ENCODE results near the gene TPSAB1.

The TPSAB1 gene

GRCh38 chr16:1257561-1258224 is 17.2 kb downstream of the TPSAB1 start:
- Mint-ChIP-seq H3K4me3 (no peak overlapping the region), H3K27me3 (peaks cover 13% of the 10 kb centered on the region), H3K4me1 (no peaks in the 10 kb centered on the region), H3K36me3 (no peaks in the 10 kb centered on the region), H3K27ac (no peak overlapping the region), H3K9me3 (no peaks in the 10 kb centered on the region)
- no peak for DNase-seq (ENCODE audit: low spot score in 2 of 2)
- peak; percentile 40 for ATAC-seq (ENCODE audit: low read depth)

GRCh38 chr16:1258225-1258600 is 17.7 kb downstream of the TPSAB1 start:
- Mint-ChIP-seq H3K27me3 (peaks cover 13% of the 10 kb centered on the region), H3K4me1 (no peaks in the 10 kb centered on the region), H3K9me3 (no peaks in the 10 kb centered on the region), H3K36me3 (no peaks in the 10 kb centered on the region), H3K27ac (no peak overlapping the region), H3K4me3 (no peak overlapping the region)
- ATAC-seq (ENCODE audit: low read depth), result no peak
- no peak for DNase-seq (ENCODE audit: low spot score in 2 of 2)

- Mint-ChIP-seq H3K4me3 (peak overlapping the region; percentile 55), H3K27ac (no peak overlapping the region), H3K4me1 (no peaks in the 10 kb centered on the region), H3K9me3 (no peaks in the 10 kb centered on the region), H3K36me3 (no peaks in the 10 kb centered on the region), H3K27me3 (peaks cover 13% of the 10 kb centered on the region)
- DNase-seq (ENCODE audit: low spot score in 2 of 2), result no peak
- peak; percentile 37 for ATAC-seq (ENCODE audit: low read depth)
These were observed 18.6 kb downstream of the TPSAB1 start for GRCh38 chr16:1258906-1259759.

GRCh38 chr16:1259760-1260068 is 19.2 kb downstream of the TPSAB1 start:
- H3K36me3 Mint-ChIP-seq, result no peaks in the 10 kb centered on the region
- DNase-seq (ENCODE audit: low spot score in 2 of 2), result no peak
- no peak for ATAC-seq (ENCODE audit: low read depth)
- H3K9me3 Mint-ChIP-seq, result peaks cover 3% of the 10 kb centered on the region
- H3K4me3 Mint-ChIP-seq, result no peak overlapping the region
- H3K4me1 Mint-ChIP-seq, result no peaks in the 10 kb centered on the region
- peaks cover 13% of the 10 kb centered on the region for H3K27me3 Mint-ChIP-seq
- H3K27ac Mint-ChIP-seq, result no peak overlapping the region

- ATAC-seq (ENCODE audit: low read depth) (no peak), DNase-seq (ENCODE audit: low spot score in 2 of 2) (no peak)
- Mint-ChIP-seq H3K27me3 (peaks cover 13% of the 10 kb centered on the region), H3K4me3 (no peak overlapping the region), H3K9me3 (peaks cover 3% of the 10 kb centered on the region), H3K36me3 (no peaks in the 10 kb centered on the region), H3K27ac (no peak overlapping the region), H3K4me1 (no peaks in the 10 kb centered on the region)
These were observed 19.7 kb downstream of the TPSAB1 start for GRCh38 chr16:1260101-1260680.

- DNase-seq (ENCODE audit: low spot score in 2 of 2) (no peak), ATAC-seq (ENCODE audit: low read depth) (peak; percentile 66)
- Mint-ChIP-seq H3K27me3 (peaks cover 13% of the 10 kb centered on the region), H3K36me3 (no peaks in the 10 kb centered on the region), H3K27ac (no peak overlapping the region), H3K4me1 (no peaks in the 10 kb centered on the region), H3K4me3 (no peak overlapping the region), H3K9me3 (peaks cover 3% of the 10 kb centered on the region)
These were observed 20.8 kb downstream of the TPSAB1 start for GRCh38 chr16:1261131-1261892.

GRCh38 chr16:1262210-1262845 is 21.8 kb downstream of the TPSAB1 start:
- DNase-seq (ENCODE audit: low spot score in 2 of 2) (no peak), ATAC-seq (ENCODE audit: low read depth) (no peak)
- H3K4me1 Mint-ChIP-seq, result no peaks in the 10 kb centered on the region
- H3K27me3 Mint-ChIP-seq, result peaks cover 13% of the 10 kb centered on the region
- no peak overlapping the region for H3K27ac Mint-ChIP-seq
- peaks cover 3% of the 10 kb centered on the region for H3K9me3 Mint-ChIP-seq
- H3K4me3 Mint-ChIP-seq, result no peak overlapping the region
- no peaks in the 10 kb centered on the region for H3K36me3 Mint-ChIP-seq

GRCh38 chr16:1262846-1263221 is 22.3 kb downstream of the TPSAB1 start:
- Mint-ChIP-seq H3K4me1 (no peaks in the 10 kb centered on the region), H3K4me3 (no peak overlapping the region), H3K36me3 (no peaks in the 10 kb centered on the region), H3K27me3 (peaks cover 13% of the 10 kb centered on the region), H3K9me3 (peaks cover 3% of the 10 kb centered on the region), H3K27ac (no peak overlapping the region)
- DNase-seq (ENCODE audit: low spot score in 2 of 2), result no peak
- no peak for ATAC-seq (ENCODE audit: low read depth)

- H3K27ac Mint-ChIP-seq, result no peak overlapping the region
- H3K4me1 Mint-ChIP-seq, result no peaks in the 10 kb centered on the region
- H3K4me3 Mint-ChIP-seq, result no peak overlapping the region
- H3K27me3 Mint-ChIP-seq, result peaks cover 11% of the 10 kb centered on the region
- DNase-seq (ENCODE audit: low spot score in 2 of 2) (no peak), ATAC-seq (ENCODE audit: low read depth) (no peak)
- no peaks in the 10 kb centered on the region for H3K36me3 Mint-ChIP-seq
- peaks cover 3% of the 10 kb centered on the region for H3K9me3 Mint-ChIP-seq
These were observed 23.3 kb downstream of the TPSAB1 start for GRCh38 chr16:1263591-1264344.

- ATAC-seq (ENCODE audit: low read depth), result no peak
- Mint-ChIP-seq H3K9me3 (peaks cover 3% of the 10 kb centered on the region), H3K27ac (no peak overlapping the region), H3K4me1 (no peaks in the 10 kb centered on the region), H3K27me3 (peaks cover 10% of the 10 kb centered on the region), H3K4me3 (no peak overlapping the region), H3K36me3 (no peaks in the 10 kb centered on the region)
- no peak for DNase-seq (ENCODE audit: low spot score in 2 of 2)
These were observed 24.0 kb downstream of the TPSAB1 start for GRCh38 chr16:1264345-1265089.

- Mint-ChIP-seq H3K27ac (no peak overlapping the region), H3K4me1 (no peaks in the 10 kb centered on the region), H3K9me3 (peaks cover 3% of the 10 kb centered on the region), H3K36me3 (no peaks in the 10 kb centered on the region), H3K4me3 (no peak overlapping the region), H3K27me3 (peaks cover 13% of the 10 kb centered on the region)
- ATAC-seq (ENCODE audit: low read depth) (no peak), DNase-seq (ENCODE audit: low spot score in 2 of 2) (no peak)
These were observed 24.7 kb downstream of the TPSAB1 start for GRCh38 chr16:1265090-1265630.

GRCh38 chr16:1265826-1266225 is 25.3 kb downstream of the TPSAB1 start:
- Mint-ChIP-seq H3K27me3 (peaks cover 9% of the 10 kb centered on the region), H3K27ac (no peak overlapping the region), H3K4me3 (no peak overlapping the region), H3K9me3 (peaks cover 3% of the 10 kb centered on the region), H3K4me1 (no peaks in the 10 kb centered on the region), H3K36me3 (no peaks in the 10 kb centered on the region)
- no peak for DNase-seq (ENCODE audit: low spot score in 2 of 2)
- ATAC-seq (ENCODE audit: low read depth), result no peak
